Fibroblast of skin of back (primary cell): ENCODE results near the gene CCL7.

ENCODE experiments used
- DNase-seq: peaks from one replicate; pipeline ENCODE4 v3.0.0-alpha.2; 2013

The CCL7 gene

DNA sequence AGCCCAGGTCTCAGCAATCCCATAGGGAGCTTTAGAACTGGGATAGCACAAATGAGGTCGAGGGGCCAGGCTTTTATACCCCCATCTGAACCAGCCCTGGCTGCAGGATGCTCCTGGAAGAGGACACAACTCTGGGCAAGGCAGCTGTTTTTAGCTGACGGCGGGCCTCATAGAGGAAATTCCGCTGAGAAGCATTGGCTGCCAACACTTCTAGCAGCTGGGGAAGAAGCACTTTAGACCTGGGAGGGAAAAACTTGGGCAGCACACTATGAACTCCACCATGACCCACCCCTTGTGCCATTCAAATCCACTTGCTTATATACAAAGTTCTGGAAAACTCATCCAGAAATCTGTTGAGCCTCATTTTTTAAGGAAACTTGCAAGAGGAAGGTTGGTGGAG, 20.6 kb downstream of the CCL7 start:
- DNase-seq, result no peak

- peak; percentile 37 for DNase-seq
Measured at GRCh38 chr17:34291721-34292348, 21.8 kb downstream of the CCL7 start.

DNA sequence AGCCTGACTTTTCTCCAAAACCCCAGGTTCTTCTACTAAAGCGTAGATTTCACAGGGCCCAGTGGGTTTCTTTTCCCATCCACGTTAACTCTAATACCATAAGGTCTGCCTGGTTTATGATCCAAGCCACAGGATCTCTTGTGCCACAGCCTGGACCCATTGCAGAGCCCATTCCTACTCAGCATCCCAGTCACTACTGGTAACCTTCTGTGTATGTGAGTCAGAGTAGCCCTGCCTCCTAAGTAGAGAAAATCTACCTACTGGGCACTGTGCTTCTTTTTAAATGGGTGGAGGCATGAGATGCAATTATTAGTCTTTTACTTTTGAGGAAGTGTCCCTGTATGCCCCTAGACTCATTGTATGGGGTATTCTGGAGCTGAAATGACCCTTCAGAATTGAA, 29.0 kb downstream of the CCL7 start:
- DNase-seq, result no peak

DNA sequence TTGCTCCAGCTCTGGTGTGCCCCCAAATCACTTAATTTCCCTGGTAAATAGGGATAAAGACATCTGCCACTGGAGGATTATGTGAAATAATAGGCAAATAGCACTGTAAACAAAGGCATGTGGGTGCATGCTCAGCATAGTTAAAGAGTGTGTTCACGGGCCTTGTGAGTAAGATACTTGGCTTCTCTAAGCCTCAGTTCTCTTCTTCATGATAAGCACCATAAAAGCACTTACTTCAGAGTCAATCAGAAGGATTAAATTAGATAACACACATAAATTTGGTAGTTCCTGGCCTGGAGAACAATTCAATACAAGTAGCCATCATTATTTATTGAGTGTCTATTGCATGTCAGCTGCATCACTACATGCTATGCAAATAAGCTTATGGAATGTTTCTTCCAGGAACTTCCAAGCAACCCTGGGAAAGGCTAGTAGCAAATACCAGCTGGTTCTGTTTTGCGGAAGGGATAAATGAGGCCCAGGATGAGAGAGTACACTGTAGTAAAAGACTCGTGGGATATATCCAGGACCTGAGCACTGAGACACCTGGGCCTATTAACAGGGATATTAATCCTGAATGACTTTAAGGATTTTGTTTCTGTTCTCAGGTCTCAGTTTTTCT, 30.0 kb downstream of the CCL7 start:
- DNase-seq, result peak; percentile 68

GRCh38 chr17:34300652-34301370, 30.8 kb downstream of the CCL7 start:
- DNase-seq, result peak; percentile 77

DNA sequence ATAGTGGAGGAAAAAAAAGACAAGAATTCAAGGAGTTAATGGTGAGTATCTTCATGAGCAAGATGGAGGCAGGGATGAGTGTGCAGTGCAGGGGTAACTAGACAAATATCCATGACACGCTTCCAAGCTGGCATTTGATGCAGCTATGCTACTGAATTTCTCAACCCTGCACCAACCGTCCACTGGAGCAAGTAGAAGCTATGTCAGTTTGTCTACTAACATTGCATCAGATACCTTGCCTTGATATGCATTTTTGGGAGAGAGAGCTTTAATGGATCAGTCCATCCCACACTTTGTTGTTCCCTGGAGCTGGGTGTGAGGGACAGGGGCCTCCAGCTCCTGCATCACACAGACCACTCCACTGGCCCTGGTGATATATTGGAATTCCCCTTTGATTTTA, 32.0 kb downstream of the CCL7 start:
- DNase-seq, result no peak

- no peak for DNase-seq
Measured at GRCh38 chr17:34302636-34303035, 32.6 kb downstream of the CCL7 start.

GRCh38 chr17:34303606-34304005, 33.6 kb downstream of the CCL7 start:
- no peak for DNase-seq

- DNase-seq, result no peak
Measured at GRCh38 chr17:34305061-34305460, 35.0 kb downstream of the CCL7 start.

GRCh38 chr17:34305606-34306005, 35.6 kb downstream of the CCL7 start:
- DNase-seq, result no peak

- DNase-seq, result peak; percentile 72
Measured at GRCh38 chr17:34306466-34306865, 36.4 kb downstream of the CCL7 start.

DNA sequence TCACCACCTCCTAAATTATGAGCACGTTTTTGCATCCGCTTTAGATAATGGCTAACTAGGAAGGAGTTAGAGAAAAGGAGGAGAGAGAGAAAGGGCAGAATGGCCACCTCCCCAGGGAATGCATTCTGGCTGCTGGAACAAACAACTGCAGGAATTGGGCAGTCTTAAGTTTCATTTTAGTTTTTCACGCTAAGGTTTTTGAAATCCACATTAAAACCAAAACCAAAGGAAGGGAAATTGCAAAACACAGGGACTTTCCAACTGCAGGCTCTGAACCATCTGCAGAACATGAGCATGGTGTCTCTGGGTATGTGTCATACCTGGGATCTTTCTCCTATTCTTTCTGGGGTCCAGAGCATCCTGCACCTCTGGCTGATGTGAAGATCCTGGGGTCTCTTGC, 37.1 kb downstream of the CCL7 start:
- DNase-seq, result no peak

DNA sequence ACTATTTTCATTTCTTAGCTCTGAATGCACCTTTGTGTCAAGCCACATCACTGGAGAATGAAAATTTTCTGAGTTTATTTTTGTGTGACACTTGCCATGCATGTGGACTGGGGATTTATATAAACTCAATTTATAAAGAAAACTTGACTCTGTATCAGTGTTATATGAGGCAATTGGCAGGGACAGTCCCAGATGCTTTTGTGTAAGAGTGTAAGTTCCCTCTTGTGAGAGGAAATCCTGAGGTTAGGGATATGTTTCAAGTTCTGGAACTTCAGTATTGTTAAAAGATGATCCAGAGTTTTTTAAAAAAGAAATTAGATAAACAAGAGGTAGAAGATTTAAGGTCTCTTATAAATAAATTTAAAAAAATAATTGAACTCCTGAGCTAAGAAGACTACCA, 38.4 kb downstream of the CCL7 start:
- DNase-seq, result no peak

DNA sequence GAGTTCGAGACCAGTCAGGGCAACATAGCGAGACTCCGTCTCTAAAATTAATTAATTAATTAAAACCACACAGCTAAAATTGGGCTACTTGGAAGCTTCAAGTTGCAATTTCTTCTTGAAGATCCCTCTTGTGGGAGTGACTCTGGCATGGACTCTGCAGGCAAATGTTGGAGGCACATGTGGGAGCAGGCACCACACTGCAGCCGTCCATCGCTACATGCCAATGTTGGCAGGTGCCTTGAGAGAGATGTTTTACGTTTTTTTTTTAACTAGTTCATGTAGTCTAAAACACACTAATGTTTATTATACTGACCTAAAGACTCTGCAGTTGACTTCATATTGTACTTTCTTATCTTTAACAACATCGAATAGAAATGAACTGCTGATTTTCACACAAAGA, 41.3 kb downstream of the CCL7 start:
- DNase-seq, result no peak

- DNase-seq, result peak; percentile 52
Measured at GRCh38 chr17:34312080-34312479, 42.1 kb downstream of the CCL7 start.

- DNase-seq, result no peak
Measured at GRCh38 chr17:34313164-34313563, 43.1 kb downstream of the CCL7 start.

GRCh38 chr17:34314279-34314678, 44.3 kb downstream of the CCL7 start:
- DNase-seq, result peak; percentile 23

- no peak for DNase-seq
Measured at GRCh38 chr17:34318474-34318873, 48.5 kb downstream of the CCL7 start.

- DNase-seq, result no peak
Measured at GRCh38 chr17:34319039-34319483, 49.0 kb downstream of the CCL7 start, which contains the start of gene CCL8. Gene CCL8, plus strand, starts transcription at chr17:34319435. Its CDS starts 67 bp downstream, at chr17:34319502.
